Activated CD4-positive, alpha-beta T cell treated with anti-CD3 and anti-CD28 coated beads, Interleukin-10, Interleukin-2, amounts not matched to agents 100 ng/mL and 50 ng/mL, durations not matched to agents 16 hours and 8 hours (primary cell): ENCODE data around the gene ZNF330.

Experiments
- DNase-seq: peaks from one replicate; pipeline ENCODE4 v3.0.0-alpha.2; 2020

Gene ZNF330

DNA sequence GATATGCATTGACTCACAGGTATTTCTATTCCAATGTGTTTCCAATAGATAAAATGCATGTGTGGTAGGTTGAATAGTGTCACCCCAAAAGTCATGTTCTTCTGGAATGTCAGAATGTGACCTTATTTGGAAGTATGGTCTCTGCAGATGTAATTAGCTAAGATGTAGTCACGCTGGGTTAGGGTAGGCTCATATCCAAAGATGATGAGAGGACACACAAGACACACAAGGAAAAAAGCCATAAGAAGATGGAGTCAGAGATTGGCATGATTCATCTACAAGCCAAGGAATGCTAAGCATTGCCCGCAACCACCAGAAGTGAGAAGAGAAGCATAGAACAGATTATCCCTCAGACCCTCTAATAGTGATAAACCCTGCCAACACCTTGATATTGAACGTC lies 17.5 kb downstream of the ZNF330 start:
- DNase-seq, result no peak

DNA sequence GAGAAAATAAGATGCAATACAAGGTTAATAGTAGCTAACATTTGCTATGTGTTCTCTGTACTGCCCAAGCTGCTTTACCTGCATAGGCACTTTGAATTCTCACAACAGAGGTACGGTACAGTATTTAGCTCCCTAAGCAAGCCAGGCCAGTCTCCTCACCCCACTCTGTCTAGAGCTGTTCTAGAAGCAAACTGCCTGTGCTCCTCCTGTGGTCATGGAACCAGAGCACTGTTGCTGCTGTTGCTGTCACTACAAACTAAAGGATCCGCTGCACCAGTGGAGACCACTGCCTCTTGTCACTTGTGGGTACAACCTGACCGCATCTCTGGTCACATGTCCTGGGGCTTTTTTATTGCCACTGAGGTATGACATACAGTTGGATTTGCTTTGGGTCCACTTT lies 19.6 kb downstream of the ZNF330 start:
- no peak for DNase-seq

DNA sequence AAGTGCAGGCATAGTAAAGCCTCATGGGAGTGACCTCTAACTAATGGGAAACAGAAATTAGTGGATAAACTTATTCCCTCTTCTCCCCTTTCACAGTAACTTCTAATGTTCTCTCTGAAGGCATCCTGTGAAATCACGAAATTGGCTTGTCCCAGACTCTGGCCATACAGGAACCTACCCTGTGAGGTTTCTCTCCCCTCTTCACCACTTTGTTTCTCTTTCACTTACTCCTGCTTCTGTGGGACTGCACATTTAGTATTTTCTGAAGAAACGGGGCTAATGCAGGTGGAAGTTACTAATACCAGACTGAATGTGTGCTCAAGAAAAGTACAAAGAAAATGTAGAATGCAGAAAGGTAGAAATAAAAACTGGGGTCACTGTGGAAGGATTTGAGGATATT lies 20.0 kb downstream of the ZNF330 start:
- DNase-seq, result no peak

DNA sequence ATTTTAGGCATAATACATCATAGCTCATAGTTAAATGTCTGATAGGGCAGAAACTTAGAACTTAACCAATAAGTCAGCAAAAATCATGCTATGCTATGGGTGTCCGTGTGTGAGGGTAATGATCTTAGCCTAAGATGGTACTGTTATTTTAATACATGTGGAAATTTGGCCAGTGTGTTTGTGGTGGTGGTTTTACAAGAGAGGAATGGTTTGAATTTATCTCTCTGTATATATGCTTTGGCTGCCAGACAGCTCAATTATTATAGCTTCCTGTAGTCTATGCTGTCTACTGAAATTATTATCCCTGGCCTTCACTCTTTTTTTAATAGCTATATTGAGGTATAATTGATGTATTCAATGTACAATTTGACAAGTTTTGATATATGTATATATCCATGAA lies 21.3 kb downstream of the ZNF330 start:
- DNase-seq, result no peak

DNA sequence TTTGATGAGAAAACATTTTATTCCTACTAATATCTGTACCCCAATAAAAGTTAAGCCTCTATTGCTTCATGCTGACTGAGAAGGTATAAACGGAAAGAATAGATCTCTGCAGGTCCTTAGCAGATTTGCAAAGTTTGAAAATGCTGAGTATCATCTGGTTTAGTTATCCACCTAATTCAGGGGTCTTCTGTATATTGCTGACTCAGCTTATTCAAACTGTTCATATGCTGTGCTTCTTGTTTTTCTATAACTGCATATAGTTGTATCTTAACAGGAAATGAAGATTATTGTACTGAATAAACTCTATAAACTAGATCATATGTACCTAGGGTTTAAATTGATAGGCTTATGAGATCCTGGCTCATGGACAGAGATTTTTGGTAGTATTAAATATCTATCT lies 23.7 kb downstream of the ZNF330 start:
- no peak for DNase-seq

DNA sequence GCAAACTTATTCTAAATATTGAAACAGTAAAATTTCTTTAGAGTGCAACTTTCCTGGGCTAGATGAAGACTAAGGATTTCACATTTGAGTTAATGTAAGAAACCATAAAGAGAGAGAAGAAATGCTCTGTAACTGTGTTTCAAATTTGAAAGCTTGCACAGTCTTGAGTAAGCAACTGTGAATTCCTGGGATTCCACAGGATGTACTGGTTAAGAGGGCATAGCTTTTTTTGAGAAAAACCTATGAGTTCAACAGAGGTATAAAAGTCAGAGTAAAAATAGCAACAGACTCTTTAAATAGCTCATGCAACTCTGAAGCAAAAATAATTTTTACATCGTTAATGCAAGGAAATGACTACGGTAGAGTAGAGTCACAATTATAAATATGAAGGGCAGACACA lies 25.5 kb downstream of the ZNF330 start:
- DNase-seq, result no peak

DNA sequence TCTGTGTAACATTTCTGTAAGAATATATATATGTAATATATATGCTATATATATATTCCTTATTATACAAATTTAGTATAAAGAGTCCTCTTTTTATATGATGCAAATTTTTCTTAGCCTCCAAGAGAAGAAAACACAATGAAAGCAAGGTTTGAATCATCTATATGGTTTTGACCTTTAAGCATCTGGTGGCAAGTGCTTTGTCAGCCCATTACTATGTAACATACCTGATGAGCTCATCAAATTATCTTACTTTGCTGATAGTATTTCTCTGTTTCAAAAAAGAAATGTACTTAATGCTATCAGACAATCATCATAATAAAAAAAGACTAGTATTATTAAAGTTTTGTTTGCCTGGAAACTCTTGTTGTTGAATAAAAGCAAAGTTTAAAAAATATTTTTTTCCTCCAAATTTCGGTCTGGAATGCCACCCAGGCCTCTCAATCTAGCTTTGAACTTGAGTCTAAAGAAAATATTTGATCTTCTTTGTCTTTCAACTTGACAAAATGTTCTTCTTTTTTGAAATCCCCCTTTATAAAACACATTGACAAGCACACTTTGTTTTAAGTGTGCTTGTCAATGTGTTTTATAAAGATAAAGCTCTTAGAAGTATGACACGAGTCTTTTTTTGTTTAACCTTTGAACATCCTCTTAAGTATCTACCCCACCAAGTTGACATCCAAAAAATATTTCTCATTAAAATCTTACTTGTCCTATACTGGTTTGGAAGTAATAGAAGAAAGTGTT lies 26.2 kb downstream of the ZNF330 start:
- DNase-seq, result no peak

DNA sequence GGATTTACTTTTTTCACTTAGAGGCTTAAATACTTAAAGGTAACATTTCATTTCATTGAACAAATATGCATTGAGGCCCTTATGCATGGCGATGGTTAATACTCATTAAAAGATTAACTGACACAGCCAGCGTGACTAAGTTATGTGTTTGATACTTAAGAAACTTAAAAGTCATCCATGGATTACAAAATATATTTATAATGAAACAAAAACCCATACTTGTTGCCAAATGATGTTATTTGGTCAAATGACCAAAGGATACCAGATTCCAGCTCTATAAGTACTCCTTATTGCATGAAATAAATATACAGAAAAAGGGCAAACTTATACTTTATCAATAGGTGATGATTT lies 26.7 kb downstream of the ZNF330 start:
- DNase-seq, result no peak

DNA sequence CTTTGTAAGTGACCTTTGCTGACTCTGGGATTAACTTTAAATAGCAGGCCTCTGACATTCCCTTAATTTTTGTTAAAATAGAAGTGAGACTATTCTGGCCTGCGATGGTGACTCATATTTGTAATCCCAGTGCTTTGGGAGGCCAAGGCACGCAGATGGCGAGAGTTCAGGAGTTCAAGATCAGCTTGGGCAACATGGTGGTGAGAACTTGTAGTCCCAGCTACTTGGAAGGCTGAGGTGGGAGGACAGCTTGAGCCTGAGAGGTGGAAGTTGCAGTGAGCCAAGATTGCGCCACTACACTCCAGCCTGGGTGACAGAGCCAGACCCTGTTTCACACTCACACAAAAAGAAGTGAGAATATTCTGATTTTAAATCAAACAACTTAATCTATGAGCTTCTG lies 27.3 kb downstream of the ZNF330 start:
- DNase-seq, result no peak

DNA sequence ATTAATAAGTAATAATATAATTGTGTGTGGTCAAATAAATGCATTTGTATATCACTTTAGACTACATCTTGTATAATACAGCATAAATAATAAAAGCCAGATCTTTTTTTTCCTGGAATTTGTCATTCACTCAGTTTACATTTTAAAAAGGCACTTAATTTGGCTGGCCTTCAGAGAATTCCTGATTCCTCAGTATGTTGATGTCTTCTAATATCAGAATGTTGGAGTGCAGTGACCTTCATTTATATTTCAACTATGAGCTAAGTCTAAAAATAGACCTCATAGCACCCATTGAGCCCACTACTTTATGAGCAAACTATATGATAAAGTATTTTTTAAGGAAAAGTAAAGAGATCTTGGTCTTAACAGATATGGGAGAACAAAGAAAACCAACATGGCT lies 27.8 kb downstream of the ZNF330 start:
- DNase-seq, result no peak

DNA sequence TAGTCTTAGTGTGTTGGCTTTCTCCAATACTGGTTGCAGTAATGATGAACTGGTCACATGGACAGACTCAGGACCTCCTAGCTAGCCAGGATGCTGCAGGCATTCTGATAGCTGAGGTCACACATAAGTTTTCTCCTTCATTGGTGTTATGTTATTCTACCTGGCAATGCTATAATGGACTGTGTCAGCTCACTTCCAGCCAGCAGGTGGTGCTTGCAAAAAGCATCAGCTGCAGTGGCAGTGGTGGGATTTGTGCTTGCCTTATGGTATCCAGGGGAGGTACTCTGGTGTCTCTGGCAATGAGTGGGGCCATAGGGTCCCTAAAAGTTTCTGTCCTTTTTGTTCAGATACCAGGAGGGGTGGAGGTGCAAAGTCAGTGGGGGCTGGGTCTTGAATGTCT lies 33.6 kb downstream of the ZNF330 start:
- no peak for DNase-seq

DNA sequence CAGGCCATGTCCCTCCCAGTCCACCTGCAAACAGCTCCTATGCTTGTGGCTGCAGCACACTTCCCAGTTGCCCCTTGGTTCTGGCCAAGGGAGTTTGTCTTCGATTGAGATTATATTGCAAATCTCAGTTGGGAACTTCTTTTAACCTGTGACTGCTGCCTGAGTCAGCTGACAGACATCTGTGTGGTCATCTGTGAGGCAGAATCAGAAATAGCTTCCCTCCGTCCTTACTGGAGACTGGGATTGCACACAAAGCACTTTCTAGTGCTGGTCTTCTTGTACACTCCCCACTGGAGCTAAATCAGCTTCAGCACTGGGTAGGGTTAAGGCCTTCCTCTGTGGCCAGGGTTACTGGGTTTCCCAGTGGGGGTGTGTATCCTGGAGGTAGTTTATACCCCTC lies 34.3 kb downstream of the ZNF330 start:
- DNase-seq, result no peak

DNA sequence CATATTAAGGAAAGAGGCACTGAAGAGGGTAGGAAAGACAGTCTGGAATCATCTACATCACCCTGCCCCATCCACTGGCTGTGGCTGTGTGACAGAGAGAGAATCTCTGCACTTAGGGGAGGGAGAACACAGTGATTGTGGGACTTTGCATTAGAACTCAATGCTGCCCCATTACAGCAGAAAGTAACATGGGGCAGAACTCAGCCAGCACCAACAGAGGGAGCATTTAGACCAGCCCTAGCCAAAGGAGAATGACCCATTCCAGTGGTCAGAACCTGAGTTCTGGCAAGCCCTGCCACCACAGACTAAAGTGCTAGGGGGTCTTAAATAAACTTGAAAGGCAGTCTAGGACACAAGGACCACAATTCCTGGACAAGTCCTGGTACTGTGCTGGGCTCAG lies 37.9 kb downstream of the ZNF330 start:
- no peak for DNase-seq

DNA sequence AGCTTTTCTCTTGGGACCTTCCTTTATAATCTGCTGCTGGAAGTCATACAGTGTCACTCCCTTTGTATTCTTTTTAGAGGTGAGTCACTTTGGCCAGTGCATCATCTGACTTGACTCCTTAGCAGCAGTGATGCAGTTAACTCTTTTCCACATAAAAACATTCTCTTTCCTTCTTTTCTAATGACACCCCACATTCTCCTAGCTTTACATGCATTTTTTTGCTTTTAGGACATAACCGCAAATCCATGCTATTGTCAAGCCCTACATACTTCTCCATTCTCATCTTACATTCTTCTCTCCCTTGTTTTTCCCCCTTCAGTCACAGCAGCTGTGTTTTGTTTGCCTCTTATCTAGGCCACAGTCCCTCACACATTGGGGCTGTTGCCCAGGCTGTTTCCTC lies 55.1 kb downstream of the ZNF330 start:
- no peak for DNase-seq

DNA sequence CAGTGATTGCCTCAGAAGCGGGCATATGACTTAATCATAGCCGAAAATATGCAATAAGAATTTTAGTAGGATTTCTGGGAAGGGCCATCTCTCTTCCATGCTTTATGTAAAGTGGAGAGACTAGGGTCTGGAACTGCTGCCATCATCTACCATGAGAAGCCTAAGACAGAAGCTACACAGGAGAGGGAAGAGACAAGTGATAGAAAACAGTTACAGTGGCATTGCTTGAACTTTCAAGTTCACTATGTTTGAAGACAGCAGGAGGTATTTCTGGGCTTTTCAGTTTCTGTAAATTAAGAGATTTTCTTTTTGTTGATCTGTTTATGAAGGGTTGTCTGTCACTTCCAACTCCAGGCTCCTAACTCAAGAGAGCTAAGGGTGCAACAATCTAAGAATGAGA lies 62.5 kb downstream of the ZNF330 start:
- DNase-seq, result no peak

DNA sequence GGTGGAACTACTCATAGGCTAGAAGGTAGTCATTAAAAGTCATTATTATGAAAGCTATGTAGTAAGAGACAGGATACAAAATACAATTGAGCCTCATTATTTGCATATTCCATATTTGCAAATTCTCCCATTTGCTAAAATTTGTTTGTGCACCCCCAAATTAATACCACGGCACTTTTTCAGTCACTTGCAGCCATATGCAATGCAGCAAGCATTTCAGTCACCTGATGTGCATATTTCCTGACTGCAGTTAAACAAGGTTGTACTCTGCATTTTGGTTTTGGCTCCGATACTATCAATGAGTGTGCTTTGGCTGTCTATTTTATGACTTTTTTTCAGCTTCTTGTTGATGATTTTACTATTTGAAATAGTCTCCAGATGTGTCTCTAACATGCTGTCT lies 62.9 kb downstream of the ZNF330 start:
- no peak for DNase-seq
